GM21528 (cell line): ENCODE data around the gene ZDHHC11B.
"Not testable (repeated sequence)": the region's sequence is repeated elsewhere in the genome, so short reads cannot be mapped to it uniquely, and the experiment has no call there.

ENCODE experiments used
- ATAC-seq: cut with Tn5 transposase; IDR thresholded peaks from one replicate; pipeline ENCODE4 v1.9.1; 2021; ENCODE audit warnings: mild to moderate bottlenecking, moderate library complexity; ENCODE audit not compliant: unreplicated experiment, low FRiP score

The ZDHHC11B gene

DNA sequence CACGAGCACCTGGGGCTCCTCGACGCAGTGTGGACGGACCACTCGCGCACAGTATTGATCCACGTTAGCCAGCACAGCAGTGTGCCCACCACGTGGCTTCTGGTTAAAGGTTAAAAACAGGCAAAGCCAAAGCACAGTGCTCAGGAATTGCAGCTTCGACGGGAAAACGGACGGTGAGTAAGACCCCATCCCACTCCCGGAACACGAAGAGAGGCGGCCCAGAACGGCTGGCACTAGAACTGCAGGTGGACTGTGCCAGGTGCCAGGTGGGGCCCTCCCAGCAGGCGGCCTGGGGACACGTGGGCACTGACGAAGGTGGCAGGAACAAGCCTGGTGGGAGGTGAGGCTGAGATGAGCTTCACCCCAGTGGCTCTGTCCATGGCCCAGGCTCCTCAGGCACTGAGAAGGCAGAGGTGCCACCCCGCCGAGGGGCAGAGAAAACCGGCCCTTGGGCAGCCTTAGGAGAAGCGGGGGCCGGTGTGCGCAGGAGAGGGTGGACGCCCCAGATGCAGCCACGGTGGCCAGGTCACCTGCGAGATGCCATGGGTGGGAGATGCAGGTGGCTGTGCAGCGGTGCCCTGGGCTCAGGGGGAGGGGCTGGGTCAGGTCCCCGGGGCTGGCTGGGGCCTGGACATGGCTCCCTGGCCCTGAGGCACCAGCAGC is 96.0 kb downstream of the ZDHHC11B start:
- not testable (repeated sequence) for ATAC-seq

DNA sequence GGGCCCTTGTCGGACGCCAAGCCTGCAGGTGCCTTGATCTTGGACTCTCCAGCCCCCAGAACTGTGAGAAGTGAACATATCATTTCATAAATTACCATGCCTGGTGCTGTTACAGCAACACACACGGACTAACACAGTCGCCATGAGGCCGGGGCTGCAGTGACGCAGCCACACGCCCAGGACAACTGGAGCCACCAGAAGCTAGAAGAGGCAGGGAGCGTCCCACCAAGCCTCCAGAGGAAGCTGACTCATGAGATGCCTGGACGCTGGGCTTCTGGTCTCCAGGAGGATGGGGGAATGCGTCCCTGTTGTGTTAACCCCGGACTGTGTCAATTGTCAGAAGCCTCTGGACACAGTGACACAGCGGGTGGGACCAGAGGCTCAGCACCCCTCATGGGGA is 97.6 kb downstream of the ZDHHC11B start:
- not testable (repeated sequence) for ATAC-seq

DNA sequence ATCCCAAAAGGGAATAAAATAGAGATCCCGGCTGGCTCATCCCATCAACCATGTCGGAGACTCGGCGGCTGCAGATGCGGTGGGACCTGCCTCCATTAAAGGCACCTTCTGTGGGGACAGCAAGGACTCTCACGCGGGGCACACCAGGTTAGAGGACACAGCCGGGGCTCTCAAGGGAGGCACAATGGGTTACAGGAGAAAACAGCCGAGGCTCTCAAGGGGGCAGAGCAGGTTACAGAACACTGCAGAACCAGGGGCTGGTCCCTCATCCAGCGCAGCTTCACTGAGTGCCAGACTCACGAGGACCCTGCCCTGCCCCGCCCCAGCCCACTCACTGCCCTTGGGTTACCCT is 98.4 kb downstream of the ZDHHC11B start:
- ATAC-seq = not testable (repeated sequence)

DNA sequence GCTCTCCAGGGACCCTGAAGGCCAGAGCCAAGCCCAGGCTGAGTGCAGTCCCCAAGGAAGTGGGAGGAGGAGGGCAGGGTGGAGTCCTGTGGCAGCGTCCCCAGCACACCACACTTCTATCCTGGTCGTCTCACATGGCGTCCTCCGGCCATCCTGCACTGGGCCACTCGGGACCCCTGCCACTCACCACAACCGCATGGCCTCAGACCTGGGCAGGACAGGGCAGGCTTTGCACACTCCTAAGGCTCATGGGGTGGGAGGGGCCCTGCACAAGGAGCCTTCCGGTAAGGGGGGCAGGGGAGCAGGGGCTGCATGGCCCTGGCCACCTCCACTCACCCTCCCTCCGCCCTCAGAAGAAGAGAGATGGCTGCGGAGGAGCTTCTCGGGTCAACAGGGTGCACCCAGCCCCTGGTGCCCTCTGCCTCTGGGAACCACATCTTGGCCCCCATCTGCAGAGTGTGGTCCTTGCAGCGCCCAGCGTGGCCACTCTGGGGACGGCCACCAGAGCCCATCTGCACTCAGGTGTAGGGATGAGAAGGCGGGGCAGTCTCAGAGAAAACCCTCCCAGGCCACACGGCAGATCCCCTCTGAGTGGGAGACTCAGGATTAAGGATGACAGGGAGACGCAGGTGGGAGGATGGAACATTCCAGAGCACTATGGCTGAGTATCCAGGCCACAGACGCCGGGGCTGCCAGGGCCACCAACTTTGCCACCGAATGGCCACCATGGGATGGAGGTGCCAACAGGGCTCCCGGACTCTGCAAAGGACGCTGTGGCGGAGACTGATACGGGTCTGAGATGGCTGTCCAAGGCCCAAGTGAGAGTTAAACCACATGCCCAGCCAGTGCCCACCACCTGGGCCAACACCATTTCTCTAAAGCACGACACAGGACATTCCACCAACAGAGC is 99.0 kb downstream of the ZDHHC11B start:
- no peak for ATAC-seq

DNA sequence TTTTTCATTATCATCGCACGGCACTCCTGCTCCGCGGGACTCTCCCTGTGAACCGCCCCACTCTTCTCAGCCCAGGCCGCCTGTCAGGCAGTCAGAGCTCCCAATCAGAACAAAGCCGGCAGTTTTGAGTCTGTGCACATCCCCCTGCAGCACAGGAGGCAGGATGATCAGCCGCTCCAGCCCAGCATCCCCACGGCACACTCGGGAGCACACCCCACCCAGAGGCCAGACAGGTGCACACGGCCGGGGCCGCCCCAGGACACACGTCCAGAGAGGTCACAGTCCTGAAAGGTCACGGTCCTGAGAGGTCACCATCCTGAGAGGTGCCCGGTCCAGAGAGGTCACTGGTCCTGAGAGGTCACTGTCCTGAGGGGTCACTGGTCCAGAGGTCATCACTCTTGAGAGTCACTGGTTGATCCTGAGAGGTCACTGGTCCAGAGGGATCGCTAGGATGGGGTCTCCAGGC is 99.7 kb downstream of the ZDHHC11B start:
- ATAC-seq = no peak

DNA sequence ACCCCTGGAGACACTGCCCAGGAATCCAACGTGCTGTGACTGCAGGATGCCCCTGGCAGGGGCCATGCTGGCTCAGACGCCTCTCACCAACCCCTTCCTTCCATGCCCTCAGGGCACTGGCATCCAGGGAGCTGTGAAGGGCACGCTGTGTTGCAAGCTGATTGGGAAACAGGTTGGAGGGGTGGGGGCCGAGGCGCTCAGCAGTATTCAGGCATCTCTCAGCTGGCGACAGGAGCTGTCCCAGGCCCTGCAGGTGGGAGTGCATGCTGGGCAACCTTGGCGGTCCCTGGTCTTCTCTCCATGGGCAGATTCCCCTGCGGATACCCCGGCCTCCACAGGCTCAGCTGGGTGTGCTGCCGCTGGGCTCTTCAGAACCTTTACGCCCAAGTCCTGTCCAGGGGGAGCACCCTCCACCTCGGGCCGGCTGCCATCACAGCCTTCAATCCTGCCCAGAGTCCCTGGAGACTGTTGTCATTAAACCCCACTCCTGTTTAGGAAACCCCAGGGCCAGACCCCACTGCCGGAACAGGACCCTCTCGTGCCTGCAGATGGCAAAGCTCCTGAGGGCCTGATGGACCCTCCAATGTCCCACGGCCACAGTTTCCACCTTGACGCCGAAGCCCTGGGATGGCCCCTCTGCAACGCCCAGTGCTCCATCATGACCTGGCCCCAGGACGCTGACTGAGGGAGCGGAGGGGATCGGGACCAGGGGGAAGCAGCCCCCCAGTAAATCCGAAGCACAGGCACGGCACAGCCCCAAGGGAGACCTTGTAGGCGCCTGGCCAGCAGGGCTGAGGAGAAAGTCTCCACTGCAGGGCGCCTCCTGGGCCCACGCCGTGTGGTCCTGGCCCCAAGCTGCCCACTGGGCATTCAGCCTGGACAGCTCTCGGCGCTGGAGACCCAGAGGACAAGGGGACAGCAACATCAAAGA is 100.7 kb downstream of the ZDHHC11B start:
- ATAC-seq = no peak

DNA sequence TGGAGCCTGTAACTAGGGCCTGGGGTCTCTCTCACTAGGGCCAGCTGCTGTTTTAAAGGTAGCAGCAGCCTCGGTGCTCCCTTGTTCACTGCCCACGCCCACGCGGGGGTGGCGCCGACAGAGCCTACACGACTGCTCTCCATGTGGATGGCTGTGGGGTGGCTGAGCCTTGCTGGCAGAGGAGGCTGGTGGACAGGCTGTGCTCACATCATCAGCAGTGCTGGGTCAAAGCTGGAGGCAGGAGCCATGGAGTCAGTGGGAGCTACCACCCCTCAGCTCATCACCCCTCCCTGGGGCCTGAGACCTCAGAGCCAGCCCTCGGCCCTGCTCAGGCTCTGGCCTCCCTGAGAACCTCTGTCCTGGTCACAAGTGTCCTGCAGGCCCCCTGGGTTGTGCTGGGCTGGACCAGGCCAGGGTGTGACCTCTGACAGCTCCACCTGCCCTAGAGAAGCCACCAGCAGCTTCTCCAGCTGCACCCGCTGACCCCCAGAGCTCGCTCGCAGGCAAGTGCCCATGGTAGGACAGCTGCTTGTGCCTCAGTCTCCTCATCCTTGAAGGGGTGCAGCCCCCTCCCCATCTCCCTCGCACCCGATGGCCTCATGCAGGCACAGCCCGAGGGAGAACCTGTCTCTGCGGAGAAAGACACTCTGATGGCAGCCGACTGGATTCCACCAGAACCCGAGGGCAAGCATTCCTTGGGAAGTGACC is 101.7 kb downstream of the ZDHHC11B start:
- not testable (repeated sequence) for ATAC-seq

DNA sequence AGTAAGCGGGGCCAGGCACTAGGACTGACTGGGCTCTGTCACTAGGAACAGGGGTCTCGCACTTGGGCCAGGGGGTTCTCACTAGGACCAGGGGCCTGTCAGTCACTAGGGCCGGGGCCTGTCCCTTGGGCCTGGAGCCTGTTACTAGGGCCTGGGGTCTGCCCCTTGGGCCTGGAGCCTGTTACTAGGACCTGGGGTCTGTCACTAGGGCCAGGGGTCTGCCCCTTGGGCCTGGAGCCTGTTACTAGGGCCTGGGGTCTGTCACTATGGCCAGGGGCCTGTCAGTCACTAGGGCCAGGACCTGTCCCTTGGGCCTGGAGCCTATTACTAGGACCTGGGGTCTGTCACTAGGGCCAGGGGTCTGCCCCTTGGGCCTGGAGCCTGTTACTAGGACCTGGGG is 102.3 kb downstream of the ZDHHC11B start:
- not testable (repeated sequence) for ATAC-seq

DNA sequence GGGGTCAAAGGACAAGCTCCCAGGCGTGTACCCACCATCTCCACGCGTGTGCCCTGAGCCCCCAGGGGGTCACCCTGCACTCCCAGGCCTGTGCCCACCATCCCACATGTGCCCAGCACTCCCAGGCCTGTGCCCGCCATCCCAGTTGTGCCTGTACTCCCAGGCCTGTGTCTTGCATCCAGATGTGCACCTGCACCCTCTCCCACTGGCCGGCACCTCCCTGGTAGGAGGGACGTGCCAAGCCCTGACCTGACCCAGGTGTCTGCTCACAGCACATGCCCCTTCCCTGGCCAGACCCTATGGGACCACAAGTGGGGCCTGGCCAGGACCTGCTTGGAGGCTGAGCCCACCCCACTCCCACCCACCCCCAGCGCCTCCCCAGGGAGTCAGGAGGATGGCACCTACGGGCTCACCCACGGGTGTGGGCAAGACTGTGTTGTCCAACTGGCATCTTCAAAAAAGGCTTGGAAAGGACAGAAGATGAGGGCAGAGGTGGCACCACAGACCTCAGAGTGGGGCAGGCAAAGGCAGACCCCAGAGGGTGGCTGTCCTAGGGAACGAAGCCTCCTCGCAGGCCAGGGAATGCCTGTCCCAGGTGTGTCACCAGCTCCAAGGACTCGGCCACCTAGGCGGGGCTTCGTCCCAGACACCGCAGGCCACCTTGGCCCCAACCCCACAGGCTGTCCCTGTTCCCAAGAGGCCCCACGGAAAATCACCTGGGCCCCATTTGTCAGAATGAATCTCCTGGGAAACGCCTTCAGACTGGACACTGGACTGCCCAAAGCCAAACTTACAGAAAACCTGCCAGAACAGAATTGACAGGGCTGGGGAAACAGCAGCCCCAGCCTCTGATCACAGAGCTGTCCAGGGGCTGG is 103.0 kb downstream of the ZDHHC11B start:
- ATAC-seq = not testable (repeated sequence)

DNA sequence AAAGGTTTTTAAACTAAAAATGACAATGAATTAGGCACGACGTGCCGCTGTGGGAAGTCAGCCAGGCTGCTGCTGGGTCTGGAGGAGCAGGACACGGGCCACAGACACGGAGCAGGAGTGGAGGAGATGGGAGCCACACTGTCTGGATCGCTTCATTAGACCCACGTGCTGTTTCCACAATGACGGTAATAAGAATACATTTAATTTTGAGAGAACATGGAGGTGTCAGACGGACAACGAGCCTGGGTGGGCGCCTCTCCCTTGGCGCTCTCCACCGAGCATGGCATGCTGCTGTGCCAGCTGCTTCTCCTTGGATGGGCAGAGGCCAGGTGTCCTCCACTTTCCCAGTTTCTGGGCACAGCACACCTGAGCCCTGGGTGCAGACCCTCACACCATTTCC is 103.7 kb downstream of the ZDHHC11B start:
- ATAC-seq = not testable (repeated sequence)

DNA sequence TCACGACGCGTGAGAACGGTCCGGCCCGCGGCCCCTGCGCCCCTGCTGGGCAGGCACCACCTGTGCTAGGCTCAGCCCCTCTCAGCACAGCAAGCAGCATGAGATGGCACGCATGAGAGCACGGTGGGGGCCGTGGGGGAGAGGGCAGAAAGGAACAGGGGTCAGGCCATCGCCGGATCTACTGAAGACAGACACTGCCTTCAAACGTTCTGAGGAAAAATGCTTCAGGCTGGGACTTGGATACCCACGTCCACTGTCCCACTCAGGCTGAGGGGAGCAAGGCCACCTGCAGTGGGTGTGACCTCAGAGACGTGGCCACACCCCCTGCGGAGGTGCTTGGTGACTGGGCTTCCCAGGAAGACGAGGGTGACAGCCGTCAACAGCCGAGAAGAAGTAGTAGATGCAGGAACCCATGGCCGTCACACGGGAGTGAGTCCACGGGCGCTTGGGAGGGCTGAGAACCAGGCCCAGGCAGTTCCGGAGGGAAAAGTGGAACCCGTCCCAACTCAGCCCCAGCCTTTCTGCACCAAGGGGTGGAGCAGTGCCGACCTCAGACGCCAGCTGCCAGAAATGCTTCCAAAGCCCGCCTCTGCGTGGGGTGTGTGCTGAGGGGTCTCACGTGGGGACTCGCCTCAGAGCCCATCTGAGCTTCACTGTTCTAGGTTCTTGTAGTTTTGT is 104.3 kb downstream of the ZDHHC11B start:
- ATAC-seq = not testable (repeated sequence)

DNA sequence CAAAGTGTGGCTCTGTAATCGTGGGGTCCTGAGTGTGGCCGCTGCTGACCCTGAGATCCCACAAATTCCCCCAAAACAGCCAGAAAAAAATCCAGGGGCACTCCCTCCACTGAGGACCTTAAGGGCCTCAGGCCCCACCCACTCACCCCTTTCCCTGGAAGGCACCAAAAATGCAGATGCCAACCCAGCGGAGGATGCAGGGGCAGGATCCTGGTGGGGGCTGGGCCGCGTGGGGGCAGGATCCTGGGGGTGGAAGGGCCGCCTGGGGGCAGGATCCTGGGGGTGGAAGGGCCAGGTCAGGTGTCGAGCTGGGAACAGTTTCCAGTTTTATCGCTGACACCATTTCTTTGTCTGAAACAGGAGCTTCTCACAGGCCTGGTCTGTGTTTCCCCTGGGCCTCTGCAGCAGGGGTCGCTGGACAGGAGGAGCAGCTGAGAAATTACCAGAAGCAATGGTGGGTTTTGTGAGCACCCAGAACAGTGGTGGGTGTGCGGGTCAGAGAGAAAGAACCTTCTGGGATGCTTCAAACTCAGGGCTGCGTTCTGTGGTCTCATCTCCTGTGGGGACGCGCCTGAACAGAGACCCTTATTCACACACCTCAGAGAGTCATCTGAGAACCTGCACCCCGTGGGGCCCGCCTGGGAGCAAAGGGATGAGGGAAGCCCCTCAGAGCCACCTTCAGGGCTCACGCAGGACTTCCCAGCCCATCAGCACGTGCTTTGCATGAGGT is 105.2 kb downstream of the ZDHHC11B start:
- ATAC-seq = not testable (repeated sequence)

DNA sequence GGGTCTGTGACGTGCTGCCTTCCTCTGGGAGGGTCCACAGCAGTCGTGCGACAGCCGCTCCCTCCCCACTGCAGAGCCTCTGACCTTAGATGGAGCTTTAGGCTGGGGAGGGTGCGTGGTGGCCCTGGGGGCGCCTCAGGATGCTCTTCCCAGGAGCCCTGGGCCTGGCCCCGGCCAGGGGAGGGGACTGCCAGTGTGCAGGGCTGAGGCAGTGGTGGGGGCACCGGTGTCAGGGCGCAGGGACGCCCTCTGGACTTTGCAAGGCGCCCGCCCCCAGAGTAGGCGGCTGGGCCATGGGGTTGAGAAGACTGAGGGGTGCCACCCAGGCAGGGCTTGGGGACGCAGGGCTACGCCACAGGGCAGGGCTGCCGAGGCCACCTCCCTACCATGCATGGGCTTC is 106.0 kb downstream of the ZDHHC11B start:
- not testable (repeated sequence) for ATAC-seq

DNA sequence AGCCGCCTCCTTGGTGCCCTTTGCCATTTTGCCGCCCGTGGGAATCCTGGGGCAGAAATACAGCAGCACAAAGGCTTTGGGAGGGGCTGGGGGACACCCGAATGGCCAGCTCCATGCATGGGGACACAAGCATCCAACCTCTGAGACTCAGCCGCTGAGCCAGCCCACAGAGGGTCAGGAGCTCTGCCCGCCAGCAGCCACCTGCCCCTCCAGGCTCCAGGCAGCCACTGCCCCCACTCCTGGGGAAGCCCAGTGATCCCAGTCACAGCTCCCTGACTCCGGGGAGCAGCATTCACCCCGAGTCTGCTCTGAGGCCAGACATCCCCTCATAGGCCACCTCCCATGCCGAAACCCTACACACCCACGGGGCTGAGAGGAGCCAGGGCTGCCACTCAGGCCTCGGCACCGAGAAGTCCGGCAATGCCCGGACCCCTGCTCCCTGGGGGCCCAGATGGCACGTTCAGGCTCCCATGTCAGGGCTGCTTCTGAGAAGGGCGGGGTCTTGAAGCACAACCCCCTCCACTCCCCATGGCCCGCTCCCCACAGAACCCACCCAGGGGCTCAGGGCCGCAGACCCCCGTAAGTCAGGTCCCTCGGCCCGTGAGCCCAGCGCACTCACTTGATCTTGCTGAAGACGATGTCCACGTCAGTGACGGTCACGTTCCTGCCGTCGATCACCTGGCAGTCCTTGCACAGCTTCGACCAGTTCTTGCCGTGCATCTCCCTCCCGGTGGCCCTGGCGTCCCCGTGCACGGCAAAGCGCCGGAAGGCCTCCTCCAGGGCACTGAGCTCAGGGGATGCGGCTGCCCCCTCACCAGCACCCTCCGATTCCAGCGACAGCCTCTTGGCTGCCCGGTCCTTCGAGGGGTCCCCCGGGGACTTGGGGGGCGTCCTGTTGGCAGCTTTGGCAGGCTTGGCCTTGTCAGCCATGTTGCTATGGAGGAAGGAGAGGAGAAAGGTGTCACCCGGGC is 107.1 kb downstream of the ZDHHC11B start:
- no peak for ATAC-seq

DNA sequence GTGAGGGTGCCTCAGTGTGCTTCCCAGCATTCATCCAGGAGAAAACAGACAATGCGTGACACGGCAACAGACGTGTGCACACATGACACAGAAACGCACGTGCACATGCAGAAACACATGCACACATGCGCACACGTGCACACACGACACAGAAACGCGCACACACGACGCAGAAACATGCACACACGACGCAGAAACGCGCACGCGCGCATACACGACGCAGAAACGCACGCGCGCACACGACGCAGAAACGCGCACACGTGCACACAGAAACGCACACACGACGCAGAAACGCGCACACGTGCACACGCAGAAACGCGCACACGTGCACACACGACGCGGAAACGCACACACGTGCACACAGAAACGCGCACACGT is 107.8 kb downstream of the ZDHHC11B start:
- no peak for ATAC-seq

DNA sequence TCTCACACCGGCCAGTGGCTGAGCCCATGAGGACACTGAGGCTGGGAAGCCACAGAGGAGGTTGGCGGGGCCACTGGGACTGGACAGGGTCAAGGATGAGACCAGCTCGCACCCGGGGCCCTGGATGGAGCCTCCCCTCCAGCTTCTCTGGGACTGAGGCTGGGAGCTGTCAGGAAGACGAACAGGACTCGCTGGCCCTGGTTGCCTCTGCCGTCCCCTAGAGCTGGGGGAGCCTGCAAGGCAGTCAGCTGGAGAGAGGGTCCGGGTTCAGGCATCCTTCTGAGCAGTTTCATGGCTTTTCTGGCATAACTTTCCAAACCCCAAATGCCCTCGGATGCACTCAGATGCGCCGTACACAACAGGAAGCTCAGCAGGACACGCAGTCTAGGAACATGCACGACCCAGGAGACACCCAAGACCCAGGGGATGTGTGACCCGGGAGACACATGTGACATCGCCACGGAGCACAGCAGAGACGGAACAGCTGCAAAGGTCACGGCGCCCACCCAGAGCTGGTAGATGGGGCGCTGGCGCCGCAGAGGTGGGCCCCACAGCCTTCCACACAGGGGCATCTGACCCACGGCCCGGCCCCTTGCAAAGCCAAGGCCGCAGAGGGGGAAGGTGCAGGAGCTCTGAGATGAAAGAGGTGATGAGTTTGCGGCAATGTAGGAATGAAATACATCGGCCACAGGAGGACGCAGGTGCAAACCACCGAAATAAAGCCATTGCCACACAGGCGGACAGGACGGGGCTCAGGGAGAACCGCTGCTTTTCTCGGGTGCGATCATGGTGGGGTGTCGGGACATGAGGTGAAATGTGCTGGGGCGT is 108.4 kb downstream of the ZDHHC11B start:
- ATAC-seq = no peak
